Heart right ventricle (tissue), 16 donors: ENCODE data around the gene ENPP1. TPM values are rescaled to one million over a fixed set of nuclear protein-coding genes. Genes with fewer than 3 reads are reported as not detected.

ENCODE experiments used
- ATAC-seq, 8 donors: fragments of 200-7000 bp; cut with Tn5 transposase; one replicate each; pipeline ENCODE4 v1.9.1; 2020; ENCODE audit warnings: mild to moderate bottlenecking in 8 of 8, moderate library complexity in 8 of 8, moderate number of reproducible peaks in 1 of 8
- DNase-seq, 2 donors: peaks; one replicate each; pipeline ENCODE4 v3.0.0-alpha.2; 2020
- H3K27ac ChIP-seq, 10 donors: fragments of 200-600 bp; sonication (generic) in 2 of 10; one replicate each; pipeline versions ENCODE4 v1.5.0 to v1.8.0; 2020 to 2022; ENCODE audit warnings: mild to moderate bottlenecking in 3 of 10
- H3K27me3 ChIP-seq, 7 donors: fragments of 200-600 bp; one replicate each; pipeline ENCODE4 v1.8.0; 2021 to 2022; ENCODE audit warnings: mild to moderate bottlenecking in 2 of 7
- H3K36me3 ChIP-seq, 9 donors: fragments of 200-600 bp; sonication (generic) in 1 of 9; one replicate each; pipeline versions ENCODE4 v1.5.0 to v1.8.0; 2020 to 2022; ENCODE audit warnings: mild to moderate bottlenecking in 2 of 9
- H3K4me1 ChIP-seq, 9 donors: fragments of 200-600 bp; sonication (generic) in 1 of 9; one replicate each; pipeline versions ENCODE4 v1.5.0 to v1.8.0; 2020 to 2022; ENCODE audit warnings: mild to moderate bottlenecking in 4 of 9
- H3K4me3 ChIP-seq, 10 donors: fragments of 200-600 bp; sonication (generic) in 2 of 10; one replicate each; pipeline versions ENCODE4 v1.5.0 to v1.8.0; 2020 to 2022; ENCODE audit warnings: mild to moderate bottlenecking in 7 of 10, moderate library complexity in 2 of 10
- H3K9me3 ChIP-seq, 11 donors: fragments of 200-600 bp in 10 of 11; sonication (generic) in 2 of 11; one replicate each; pipeline versions ENCODE4 v1.5.0 to v1.8.0; 2013 to 2022; ENCODE audit warnings: mild to moderate bottlenecking in 2 of 11, control low read depth in 1 of 11, moderate library complexity in 1 of 11
- CTCF ChIP-seq, 9 donors: fragments of 200-600 bp; sonication (generic) in 2 of 9; IDR thresholded peaks; one replicate each; pipeline versions ENCODE4 v1.5.0 to v1.8.0; 2021 to 2022; ENCODE audit warnings: antibody characterized with exemption in 9 of 9, mild to moderate bottlenecking in 5 of 9, moderate library complexity in 1 of 9
- WGBS, 2 donors: extraction: QIAGEN DNeasy Blood & Tissue Kit; methylation state at CpG; one replicate each; pipeline ENCODE4 v1.1.7; 2013; ENCODE audit warnings: inconsistent platforms in 1 of 2; 5-methylcytosine and 5-hydroxymethylcytosine counted together
- intact Hi-C, 10 donors: fragments of 100-400 bp; cut with DNase I; formaldehyde crosslinking; loops; one replicate each; pipeline versions ENCODE4 v1.11.1 to v1.14.2; 2022
- polyA plus RNA-seq, 2 donors: library from polyadenylated mRNA; stranded (reverse); fragments of 200-250 nt; gene quantifications; one replicate each; pipeline ENCODE4 v1.2.3, GENCODE V29; 2013
- total RNA-seq, 10 donors: library from RNA; stranded (reverse); fragmentation: NEBNext Ultra II Directional in 3 of 10; extraction: Animal tissue kit (Norgen Biotek cat#: 25700) in 3 of 10; gene quantifications; one replicate each; pipeline versions ENCODE4 v1.2.1 to v1.2.4, GENCODE V29; 2021 to 2023
- donor health status: Arrhythmogenic right ventricular cardiomyopathy.
- donor health status: ischemic (EF 13 %, LVEDD 7.1; RV severe dilation, severe dysfunction).
- donor health status: healthy with polysubstance abuse.
- donor health status: DM: no; HTN: yes; CAD: no.
- donor health status: DM: no; HTN: no; CAD: no.
- donor health status: ischemic (EF 25% LVEDD 6.9; RV normal size, moderate dysfunction).
- donor health status: ischemic (EF 25% LVEDD 5.7; RV mildly dilated, moderate dysfunction).
- donor health status: healthy.
- donor health status: DM: yes; HTN: yes; CAD: no.
- donor health status: Ischemic cardiomyopathy.
- donor health status: ischemic (EF 35%, LVEDD 5.7; RV mildly dilated, moderate dysfunction).
- donor health status: nonischemic (EF 11% LVEDD 7.7; RV severe dilation, severe dysfunction).
- donor health status: DM: yes; HTN: yes; CAD: no.
- donor health status: PGD.
- donor health status: ischemic (EF 29% LVEDD 5.4; RV normal size, mild dysfunction).
- donor health status: nonischemic (EF 23%, LVEDD 6.1; RV moderate dilation, normal function).

The ENPP1 gene
- total and polyA plus RNA-seq, 12 donors = 0.45 to 3.2 (median 2.1) TPM

- H3K27me3 ChIP-seq = no peaks in the 10 kb centered on the region
- no peak overlapping the region for H3K27ac ChIP-seq
- no peak for ATAC-seq
- H3K36me3 ChIP-seq = no peaks in the 10 kb centered on the region
- no peaks in the 10 kb centered on the region for H3K9me3 ChIP-seq
- no peak for DNase-seq
- no peak overlapping the region for H3K4me3 ChIP-seq
- no peak for TF ChIP-seq CTCF (IDR thresholded peaks at IDR 0.05)
- peaks cover 0 to 7% (median 0%) of the 10 kb centered on the region in 9 donors for H3K4me1 ChIP-seq
- 43 to 50% methylated on average over 2 of the region's 2 CpGs for WGBS, 2 donors
- intact Hi-C loops = no loop called here
These were observed 123.4 kb downstream of the ENPP1 start for GRCh38 chr6:131931063-131931750.

GRCh38 chr6:131936156-131936555 is 128.3 kb downstream of the ENPP1 start:
- no peak for DNase-seq
- Histone ChIP-seq H3K4me1 (peaks cover 0 to 16% (median 0%) of the 10 kb centered on the region in 9 donors), H3K27me3 (no peaks in the 10 kb centered on the region), H3K4me3 (no peak overlapping the region), H3K36me3 (no peaks in the 10 kb centered on the region), H3K27ac (no peak overlapping the region), H3K9me3 (no peaks in the 10 kb centered on the region)
- no peak for ATAC-seq
- intact Hi-C loops = no loop called here
- TF ChIP-seq CTCF (IDR thresholded peaks at IDR 0.05) = no peak
- WGBS, 2 donors = 84 to 93% methylated on average over 4 of the region's 4 CpGs

- ATAC-seq (peak in 5 of 8 donors; percentile 42 to 91 (median 61)), DNase-seq (no peak)
- Histone ChIP-seq H3K36me3 (no peaks in the 10 kb centered on the region), H3K27ac (peak overlapping the region in 2 of 10 donors; percentile 41 to 48), H3K4me3 (no peak overlapping the region), H3K9me3 (no peaks in the 10 kb centered on the region), H3K4me1 (peaks cover 0 to 14% (median 0%) of the 10 kb centered on the region in 9 donors), H3K27me3 (no peaks in the 10 kb centered on the region)
- 55 to 66% methylated on average over 2 of the region's 2 CpGs for WGBS, 2 donors
- intact Hi-C loops = no loop called here
- TF ChIP-seq CTCF (IDR thresholded peaks at IDR 0.05) = no peak
These were observed 129.4 kb downstream of the ENPP1 start for GRCh38 chr6:131937226-131937625.

GRCh38 chr6:131937703-131938631 is 130.1 kb downstream of the ENPP1 start:
- intact Hi-C loops = no loop called here
- Histone ChIP-seq H3K4me3 (no peak overlapping the region), H3K9me3 (no peaks in the 10 kb centered on the region), H3K27me3 (no peaks in the 10 kb centered on the region), H3K27ac (peak overlapping the region in 6 of 10 donors; percentile 17 to 48 (median 44)), H3K4me1 (peaks cover 0 to 14% (median 0%) of the 10 kb centered on the region in 9 donors), H3K36me3 (no peaks in the 10 kb centered on the region)
- 73 to 77% methylated on average over 8 of the region's 8 CpGs for WGBS, 2 donors
- TF ChIP-seq CTCF (IDR thresholded peaks at IDR 0.05) = no peak
- ATAC-seq (peak in 6 of 8 donors; percentile 12 to 53 (median 46)), DNase-seq (no peak)
